GM13976 (cell line): ENCODE results near the gene THBS4.

Experiments used
- DNase-seq: peaks from one replicate; pipeline ENCODE4 v3.0.0; 2012; ENCODE audit warnings: low spot score
- CTCF ChIP-seq: IDR thresholded peaks from 2 replicates; pipeline ENCODE4 v1.5.1; 2012; ENCODE audit warnings: borderline replicate concordance, mild to moderate bottlenecking; ENCODE audit not compliant: insufficient read depth; ENCODE audit errors: extremely low read depth, missing control alignments, control extremely low read depth
- in situ Hi-C: fragments of 300-500 bp; cut with MboI; formaldehyde crosslinking; loops from one replicate; pipeline ENCODE4 v1.12.0; 2022; ENCODE audit warnings: low sequenced_read_pairs, mixed read lengths, inconsistent platforms; ENCODE audit not compliant: unreplicated experiment

THBS4 gene

DNA sequence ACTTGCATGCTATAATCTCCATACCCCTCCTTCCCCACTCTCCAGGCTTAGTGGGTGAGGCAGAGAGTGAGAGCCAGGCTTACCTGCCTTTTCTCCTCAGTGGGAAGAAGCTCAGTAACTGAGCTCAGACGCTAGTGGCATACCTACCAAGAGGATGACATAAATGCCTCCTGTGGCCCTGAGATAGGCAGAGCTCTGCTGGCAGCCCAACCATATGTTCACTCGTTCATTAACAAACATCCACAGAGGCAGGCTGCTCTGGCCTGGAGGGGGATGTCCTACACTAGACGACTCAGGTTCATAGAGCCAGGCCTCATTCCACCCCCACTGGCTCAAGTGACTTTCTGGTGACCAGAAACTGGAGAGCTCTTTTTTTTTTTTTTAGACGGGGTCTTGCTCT is 81.3 kb downstream of the THBS4 start:
- TF ChIP-seq CTCF: no peak
- no peak for DNase-seq
- in situ Hi-C loops: loop anchor here (25.0 kb wide), 1 partner anchor 546 kb away; the partner anchor contains the start of genes DHFR and MSH3

DNA sequence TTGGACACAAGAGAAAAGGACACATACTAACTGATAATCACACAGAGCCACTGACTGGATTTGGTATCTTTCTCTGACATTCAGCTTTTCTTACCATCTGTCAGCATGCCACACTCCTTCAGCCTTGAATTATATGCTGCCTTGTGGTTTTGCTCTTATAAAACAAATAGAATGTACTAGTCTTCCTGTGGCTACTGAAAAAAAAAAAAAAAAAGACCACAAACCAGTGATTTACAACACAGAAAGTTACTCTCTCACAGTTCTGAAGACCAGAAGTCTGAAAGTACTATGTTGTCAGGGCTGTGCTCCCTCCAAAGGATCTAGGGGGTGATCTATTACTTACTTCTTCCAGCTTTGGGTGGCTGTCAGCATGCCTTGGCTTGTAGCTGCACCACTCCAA is 82.3 kb downstream of the THBS4 start:
- in situ Hi-C loops: loop anchor here (25.0 kb wide), 1 partner anchor 545 kb away; the partner anchor contains the start of genes DHFR and MSH3
- no peak for TF ChIP-seq CTCF
- no peak for DNase-seq

DNA sequence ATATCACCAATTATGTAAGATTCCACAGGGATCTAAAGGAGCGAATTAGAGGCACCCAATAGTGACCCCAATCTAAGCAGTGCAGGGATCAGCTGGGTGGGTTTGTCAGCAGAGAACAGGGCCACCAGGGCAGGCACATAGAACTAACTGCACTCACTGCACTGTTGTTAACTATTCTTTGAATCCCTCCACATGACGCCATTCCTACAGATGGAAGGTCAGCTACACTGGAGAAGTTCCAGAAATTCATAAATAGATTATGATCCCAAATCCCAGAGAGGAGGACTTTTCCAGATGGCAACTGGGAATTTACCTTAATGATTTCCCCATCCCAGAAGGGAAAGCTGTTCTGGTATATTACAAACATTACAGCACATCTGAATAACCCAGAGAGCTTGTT is 84.2 kb downstream of the THBS4 start:
- DNase-seq: no peak
- in situ Hi-C loops: loop anchor here (25.0 kb wide), 1 partner anchor 543 kb away; the partner anchor contains the start of genes DHFR and MSH3
- TF ChIP-seq CTCF: no peak

GRCh38 chr5:80122579-80122978 is 87.4 kb downstream of the THBS4 start:
- in situ Hi-C loops: loop anchor here (25.0 kb wide), 1 partner anchor 540 kb away; the partner anchor contains the start of genes DHFR and MSH3
- no peak for TF ChIP-seq CTCF
- no peak for DNase-seq

GRCh38 chr5:80124121-80124918 is 89.2 kb downstream of the THBS4 start:
- no peak for TF ChIP-seq CTCF
- in situ Hi-C loops: loop anchor here (25.0 kb wide), 1 partner anchor 538 kb away; the partner anchor contains the start of genes DHFR and MSH3
- no peak for DNase-seq

GRCh38 chr5:80125022-80125961 is 90.1 kb downstream of the THBS4 start:
- in situ Hi-C loops: no loop called here
- peak; percentile 50 for DNase-seq
- no peak for TF ChIP-seq CTCF
